BJ (cell line): Measurements from ENCODE around the gene UBXN1. TPM values are rescaled to one million over a fixed set of nuclear protein-coding genes. Genes with fewer than 3 reads are reported as not detected.

Experiments
- CTCF ChIA-PET: fragments of 350-600 bp; formaldehyde crosslinking; extraction: SDS; loops from one replicate; lab custom pipeline; 2021; ENCODE audit warnings: antibody characterized with exemption, inconsistent platforms; lab: Yijun Ruan, JAX
- POLR2A ChIA-PET: fragments of 300-600 bp; sonication (Branson Sonifier 250); formaldehyde crosslinking; extraction: SDS; loops from one replicate; lab custom pipeline; 2021; ENCODE audit warnings: antibody characterized with exemption; lab: Charles Lee
- DNase-seq: peaks from one replicate; pipeline ENCODE4 v3.0.0-alpha.2; 2011; ENCODE audit warnings: low read depth
- H3K27me3 ChIP-seq: 2 replicates; pipeline ENCODE4 v1.6.0; 2011; ENCODE audit warnings: low read length; ENCODE audit not compliant: control insufficient read depth, insufficient read depth
- H3K36me3 ChIP-seq: 2 replicates; pipeline ENCODE4 v1.5.1; 2011; ENCODE audit warnings: low read length; ENCODE audit not compliant: control insufficient read depth, insufficient read depth
- H3K4me3 ChIP-seq: 2 replicates; pipeline ENCODE4 v1.5.1; 2011; ENCODE audit warnings: low read depth, mild to moderate bottlenecking, control low read depth, low read length
- CTCF ChIP-seq: IDR thresholded peaks from 2 replicates; pipeline ENCODE4 v1.5.1; 2011; ENCODE audit warnings: low read depth, mild to moderate bottlenecking, control low read depth, inconsistent platforms, low read length, moderate library complexity; ENCODE audit not compliant: insufficient read depth
- polyA plus RNA-seq: library from polyadenylated mRNA; depleted of rRNA; stranded (reverse); fragments of >200 nt; gene quantifications from 2 replicates; pipeline ENCODE4 v1.2.3, GENCODE V29; 2011

UBXN1 gene
- polyA plus RNA-seq, 1 experiment = 86.0 TPM

DNA sequence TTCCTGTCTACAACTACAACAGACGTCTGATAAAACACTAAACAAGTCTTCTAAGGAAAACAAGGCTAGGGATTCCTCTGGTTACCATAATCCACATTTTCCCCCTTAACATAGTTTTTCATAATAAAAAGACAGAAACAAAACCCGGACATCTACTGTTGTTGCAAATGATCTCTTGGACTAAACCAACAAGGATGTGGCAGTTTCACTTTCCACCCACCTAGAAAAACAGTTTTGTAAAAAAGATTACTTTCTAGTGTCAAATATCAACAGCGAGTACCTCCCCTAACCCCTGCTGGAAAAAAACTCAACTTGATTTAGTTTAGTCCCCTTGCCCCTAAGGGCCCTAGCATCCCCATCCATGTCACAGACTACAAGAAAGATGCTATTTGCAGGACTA, 34.0 kb upstream of the UBXN1 start:
- H3K36me3 ChIP-seq = peaks cover 37% of the 10 kb centered on the region
- CTCF ChIA-PET = interaction anchor here (0.9 kb wide), 1 partner anchor 24 kb away, joined by 3 read pairs; the partner anchor contains the start of gene LRRN4CL

DNA sequence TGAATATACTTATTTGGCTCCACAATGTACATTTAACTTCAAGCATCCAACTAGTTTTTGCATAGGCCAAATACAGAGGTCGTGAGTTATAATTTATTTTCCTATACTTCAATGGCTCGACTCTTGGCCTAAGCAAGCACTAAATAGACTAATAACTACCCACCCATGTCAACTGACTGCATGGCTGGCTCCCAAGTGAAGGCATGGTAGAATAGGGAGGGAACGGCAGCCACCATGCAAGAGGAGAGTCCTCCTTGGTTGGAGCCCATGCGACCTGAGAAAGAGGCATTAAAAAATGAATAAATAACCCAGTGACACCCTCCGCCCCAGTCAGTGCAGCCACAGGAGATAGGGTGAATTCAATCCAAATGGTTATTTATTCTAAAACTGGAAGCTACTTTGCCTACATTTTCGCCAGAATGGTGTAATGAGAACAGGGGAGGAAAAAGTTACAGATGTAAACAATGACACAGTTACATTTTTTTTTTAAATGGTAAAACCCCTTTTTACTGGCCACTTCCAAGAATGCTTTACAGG, 33.5 kb upstream of the UBXN1 start:
- no peak for TF ChIP-seq CTCF
- H3K27me3 ChIP-seq = no peaks in the 10 kb centered on the region
- CTCF ChIA-PET = interaction anchor here (0.6 kb wide), 1 partner anchor 11 kb away, joined by 5 read pairs; no protein-coding TSS in a partner anchor
- POLR2A ChIA-PET = no interaction called here
- H3K36me3 ChIP-seq = peaks cover 33% of the 10 kb centered on the region
- H3K4me3 ChIP-seq = no peak overlapping the region
- DNase-seq = no peak

More for the DNA sequence above, 34.0 kb upstream of the UBXN1 start:
- DNase-seq = no peak
- H3K4me3 ChIP-seq = no peak overlapping the region
- POLR2A ChIA-PET = no interaction called here
- TF ChIP-seq CTCF = no peak
- no peaks in the 10 kb centered on the region for H3K27me3 ChIP-seq

GRCh38 chr11:62710001-62710345, 31.1 kb upstream of the UBXN1 start:
- no peak for DNase-seq
- Histone ChIP-seq H3K36me3 (peaks cover 17% of the 10 kb centered on the region), H3K4me3 (peak overlapping the region; percentile 34), H3K27me3 (no peaks in the 10 kb centered on the region)
- POLR2A ChIA-PET = interaction anchor here (1.0 to 1.5 kb wide), 2 partner anchors 16 to 17 kb away, joined by 3 to 7 read pairs; partner anchors contain the start of gene HNRNPUL2
- no peak for TF ChIP-seq CTCF
- CTCF ChIA-PET = interaction anchor here (1.4 kb wide), 1 partner anchor 15 kb away, joined by 3 read pairs; no protein-coding TSS in a partner anchor

DNA sequence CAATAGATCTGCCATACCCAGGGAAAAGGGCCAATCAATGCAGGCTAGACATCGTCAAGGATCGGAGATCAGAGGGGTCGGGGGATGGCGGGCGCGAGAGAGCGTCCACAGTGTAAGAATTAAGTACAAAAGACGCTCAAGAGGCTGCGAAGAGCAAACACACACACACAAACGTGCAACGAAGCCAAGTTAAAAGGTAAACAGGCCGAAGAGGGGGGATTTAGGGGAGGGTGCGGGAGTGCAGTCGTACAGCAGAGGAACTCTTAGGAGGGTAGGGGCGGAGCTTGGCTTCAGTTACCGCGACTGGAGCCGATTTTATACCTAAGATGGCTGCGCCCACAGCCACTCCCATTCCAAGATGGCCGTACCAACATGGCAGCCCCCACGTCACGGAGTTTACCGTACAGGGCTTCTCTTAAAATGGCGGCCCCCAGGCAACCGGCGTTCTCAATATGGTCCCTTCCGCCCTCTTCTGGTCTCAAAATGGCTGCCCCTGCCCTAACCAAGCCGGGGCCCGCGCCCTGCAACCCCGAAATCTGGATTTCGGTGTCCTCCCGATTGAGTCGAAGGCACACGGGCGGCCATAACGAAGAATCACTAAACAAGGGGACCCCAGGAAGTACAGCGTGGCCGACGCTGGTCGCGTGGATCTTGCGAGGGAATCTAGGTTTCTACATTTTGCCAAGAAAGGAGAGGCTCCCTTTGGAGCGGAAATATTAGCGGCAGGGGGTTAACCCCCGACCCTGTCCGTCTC, 30.6 kb upstream of the UBXN1 start:
- DNase-seq = peak; percentile 84
- peak overlapping the region; percentile 46 for H3K4me3 ChIP-seq
- peaks cover 12% of the 10 kb centered on the region for H3K36me3 ChIP-seq
- 0 out of 2 replicates have a peak, but pooled peaks have one; percentile 7 for TF ChIP-seq CTCF
- CTCF ChIA-PET = interaction anchor here (1.0 to 2.2 kb wide), 4 partner anchors 15 to 149 kb away, joined by 3 to 11 read pairs (median 5); no protein-coding TSS in a partner anchor
- POLR2A ChIA-PET = interaction anchor here (1.0 to 1.5 kb wide), 3 partner anchors 17 to 45 kb away, joined by 3 to 7 read pairs (median 3); partner anchors contain the start of genes C11orf98 and HNRNPUL2
- H3K27me3 ChIP-seq = no peaks in the 10 kb centered on the region

DNA sequence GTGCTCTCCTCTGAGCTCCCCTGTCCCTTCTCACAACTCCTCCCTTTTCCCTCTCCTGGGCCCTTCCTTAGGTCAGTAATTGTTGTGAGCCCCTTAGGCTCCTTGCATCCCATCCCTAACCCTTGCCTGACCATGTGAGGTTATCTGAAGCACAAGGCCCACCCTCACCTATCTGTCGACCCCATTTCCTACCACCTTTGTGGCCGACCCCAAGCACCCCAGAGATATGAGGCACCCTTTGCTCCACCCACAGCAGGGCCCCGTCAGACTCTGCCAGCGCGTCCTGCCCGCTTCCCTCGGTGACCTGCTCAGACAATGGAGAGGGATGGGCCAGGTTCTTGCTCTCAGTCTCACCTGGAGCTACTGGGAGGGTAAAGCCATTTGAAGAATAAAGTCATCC, 29.9 kb upstream of the UBXN1 start:
- CTCF ChIA-PET = interaction anchor here (1.0 to 2.2 kb wide), 5 partner anchors 14 to 148 kb away, joined by 3 to 11 read pairs (median 5); partner anchors contain the start of gene UQCC3
- H3K36me3 ChIP-seq = peaks cover 10% of the 10 kb centered on the region
- DNase-seq = no peak
- no peaks in the 10 kb centered on the region for H3K27me3 ChIP-seq
- no peak for TF ChIP-seq CTCF
- POLR2A ChIA-PET = interaction anchor here (1.0 to 1.5 kb wide), 3 partner anchors 17 to 44 kb away, joined by 3 to 7 read pairs (median 3); partner anchors contain the start of genes C11orf98 and HNRNPUL2
- peak overlapping the region; percentile 46 for H3K4me3 ChIP-seq
